IPS DF 4.7 (cell line): ENCODE results near the gene PIK3CB.
"Not testable (repeated sequence)": the region's sequence is repeated elsewhere in the genome, so short reads cannot be mapped to it uniquely, and the experiment has no call there.

Experiments
- DNase-seq: peaks from one replicate; pipeline ENCODE4 v3.0.0-alpha.2; 2013; ENCODE audit warnings: low spot score; ENCODE audit errors: extremely low read depth

PIK3CB gene

DNA sequence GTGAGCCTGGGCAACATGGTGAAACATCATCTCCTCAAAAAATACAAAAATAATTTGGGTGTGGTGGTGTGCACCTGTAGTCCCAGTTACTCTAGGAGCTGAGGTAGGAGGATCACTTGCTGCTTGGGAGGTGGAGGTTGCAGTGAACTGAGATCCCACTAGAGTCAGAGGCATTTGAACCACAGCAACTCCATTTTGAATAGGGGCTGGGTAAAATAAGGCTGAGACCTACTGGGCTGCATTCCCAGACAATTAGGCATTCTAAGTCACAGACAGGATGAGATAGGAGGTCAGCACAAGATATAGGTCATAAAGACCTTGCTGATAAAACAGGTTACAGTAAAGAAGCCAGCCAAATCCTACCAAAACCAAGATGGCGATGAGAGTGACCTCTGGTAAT lies 12.1 kb upstream of the PIK3CB start:
- not testable (repeated sequence) for DNase-seq

DNA sequence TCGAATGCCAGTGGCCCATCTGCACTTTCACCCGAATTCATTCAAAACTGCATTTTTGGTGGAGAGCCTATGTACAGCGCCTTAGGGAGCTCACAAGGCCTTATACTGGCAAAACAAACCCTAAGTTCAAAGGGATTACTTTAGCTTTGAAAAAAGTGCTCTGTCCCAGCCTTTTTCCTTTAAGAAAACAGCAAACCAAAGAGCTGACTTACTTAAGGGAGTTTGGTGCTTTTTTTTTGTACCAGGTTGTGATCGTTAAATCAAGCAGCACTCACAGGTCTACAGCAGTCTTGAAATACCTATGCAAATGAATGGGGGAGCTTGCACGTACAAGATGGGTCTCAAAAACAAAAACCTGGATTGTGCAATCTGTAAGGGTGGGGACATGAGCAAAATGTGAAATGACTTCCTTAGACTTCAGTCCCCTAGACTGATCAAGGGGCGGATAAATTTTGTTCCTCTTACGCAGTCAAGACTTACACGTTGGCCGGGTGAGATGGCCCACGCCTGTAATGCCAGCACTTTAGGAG lies 11.6 kb upstream of the PIK3CB start:
- DNase-seq: no peak

GRCh38 chr3:138845771-138846173 lies 11.0 kb upstream of the PIK3CB start:
- no peak for DNase-seq

DNA sequence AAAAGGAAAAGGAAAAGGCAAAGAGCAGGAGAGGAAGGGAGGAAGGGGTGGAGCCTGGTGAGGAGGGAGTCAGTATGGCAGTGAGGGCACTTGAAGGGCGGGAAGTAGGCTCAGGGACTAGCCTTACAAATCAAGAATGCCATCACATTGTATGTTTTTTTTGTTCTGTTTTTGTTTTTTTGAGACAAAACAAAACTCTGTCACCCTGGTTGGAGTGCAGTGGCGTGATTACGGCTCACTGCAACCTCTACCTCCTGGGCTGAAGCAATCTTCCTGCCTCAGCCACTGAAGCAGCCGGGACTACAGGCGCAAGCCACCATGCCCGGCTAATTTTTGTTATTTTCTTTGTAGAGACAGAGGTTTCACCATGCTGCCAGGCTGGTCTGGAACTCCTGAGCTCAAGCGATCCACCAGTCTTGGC lies 10.5 kb upstream of the PIK3CB start:
- no peak for DNase-seq

DNA sequence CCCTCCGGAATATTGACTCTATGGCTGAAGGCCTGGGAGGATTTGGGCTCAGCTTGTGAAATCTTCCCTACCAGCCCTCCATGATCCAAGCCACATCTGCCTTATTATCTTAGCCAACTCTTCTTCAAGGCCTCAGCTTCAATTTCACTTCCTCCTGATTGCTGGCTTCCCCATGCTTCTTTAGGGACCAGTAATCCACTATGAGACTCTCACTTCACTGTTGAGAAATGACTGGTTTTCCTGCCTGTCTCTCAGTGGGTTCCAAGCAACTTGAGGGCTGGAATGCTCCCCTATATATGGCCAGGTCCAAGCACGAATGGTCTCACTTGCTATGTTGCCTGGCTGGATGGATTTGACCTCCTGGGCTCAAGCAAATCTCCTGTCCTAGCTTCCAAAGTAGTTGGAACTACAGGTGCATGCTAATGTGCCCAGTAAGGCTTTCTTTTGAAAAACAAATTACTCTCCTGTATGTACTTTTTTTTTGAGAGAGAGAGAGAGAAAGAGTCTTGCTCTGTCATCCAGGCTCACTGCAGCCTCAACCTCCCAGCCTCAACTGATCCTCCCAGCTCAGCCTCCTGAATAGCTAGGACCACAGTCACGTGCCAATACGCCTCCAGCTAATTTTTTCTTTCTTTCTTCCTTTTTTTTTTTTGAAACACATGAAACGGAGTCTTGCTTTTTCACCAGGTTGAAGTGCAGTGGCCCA lies 7.9 kb upstream of the PIK3CB start:
- no peak for DNase-seq

DNA sequence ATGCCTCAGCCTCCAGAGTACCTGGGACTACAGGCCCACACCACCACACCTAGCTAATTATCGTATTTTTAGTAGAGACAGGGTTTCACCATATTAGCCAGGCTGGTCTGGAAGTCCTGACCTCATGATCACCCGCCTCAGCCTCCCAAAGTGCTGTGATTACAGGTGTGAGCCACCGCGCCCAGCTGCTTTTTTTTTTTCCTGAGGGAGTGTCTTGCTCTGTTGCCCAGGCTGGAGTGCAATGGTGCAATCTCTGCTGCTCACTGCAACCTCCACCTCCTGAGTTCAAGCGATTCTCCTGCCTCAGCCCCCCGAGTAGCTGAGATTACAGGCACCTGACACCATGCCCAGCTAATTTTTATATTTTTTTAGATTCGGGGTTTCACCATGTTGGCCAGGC lies 3.7 kb upstream of the PIK3CB start:
- not testable (repeated sequence) for DNase-seq

DNA sequence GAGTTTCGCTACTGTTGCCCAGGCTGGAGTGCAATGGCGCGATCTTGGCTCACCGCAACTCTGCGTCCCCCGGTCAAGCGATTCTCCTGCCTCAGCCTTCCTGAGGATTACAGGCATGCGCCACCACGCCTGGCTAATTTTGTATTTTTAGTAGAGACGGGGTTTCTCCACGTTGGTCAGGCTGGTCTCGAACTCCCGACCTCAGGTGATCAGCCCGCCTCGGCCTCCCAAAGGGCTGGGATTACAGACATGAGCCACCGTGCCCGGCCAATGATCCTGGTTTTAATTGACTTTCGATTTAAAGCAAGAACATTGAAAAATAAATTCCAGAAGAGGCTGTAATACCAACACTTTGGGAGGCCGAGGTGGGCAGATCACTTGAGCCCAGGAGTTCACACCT lies 1.1 kb upstream of the PIK3CB start:
- DNase-seq: not testable (repeated sequence)

DNA sequence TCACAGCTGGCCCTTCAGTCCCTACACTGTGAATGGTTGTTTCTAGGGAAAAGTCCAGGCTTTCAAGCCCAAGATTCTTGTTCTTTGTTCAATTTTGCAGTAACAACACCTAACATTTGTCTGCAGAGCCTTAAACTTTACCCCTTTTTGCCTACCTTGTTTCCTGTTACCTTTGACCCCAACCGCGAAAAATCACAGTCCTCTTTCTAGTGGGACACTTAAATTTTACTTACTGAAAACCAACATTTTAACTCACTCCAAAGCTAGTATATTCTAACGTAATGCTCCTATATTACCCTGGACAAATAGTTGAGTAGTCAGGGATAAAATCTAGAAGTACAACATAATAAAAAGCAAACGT lies 649 bp upstream of the PIK3CB start:
- DNase-seq: no peak

GRCh38 chr3:138833899-138834595 lies 681 bp downstream of the PIK3CB start:
- DNase-seq: no peak

- not testable (repeated sequence) for DNase-seq
Measured at GRCh38 chr3:138832473-138833057, 2.2 kb downstream of the PIK3CB start.

DNA sequence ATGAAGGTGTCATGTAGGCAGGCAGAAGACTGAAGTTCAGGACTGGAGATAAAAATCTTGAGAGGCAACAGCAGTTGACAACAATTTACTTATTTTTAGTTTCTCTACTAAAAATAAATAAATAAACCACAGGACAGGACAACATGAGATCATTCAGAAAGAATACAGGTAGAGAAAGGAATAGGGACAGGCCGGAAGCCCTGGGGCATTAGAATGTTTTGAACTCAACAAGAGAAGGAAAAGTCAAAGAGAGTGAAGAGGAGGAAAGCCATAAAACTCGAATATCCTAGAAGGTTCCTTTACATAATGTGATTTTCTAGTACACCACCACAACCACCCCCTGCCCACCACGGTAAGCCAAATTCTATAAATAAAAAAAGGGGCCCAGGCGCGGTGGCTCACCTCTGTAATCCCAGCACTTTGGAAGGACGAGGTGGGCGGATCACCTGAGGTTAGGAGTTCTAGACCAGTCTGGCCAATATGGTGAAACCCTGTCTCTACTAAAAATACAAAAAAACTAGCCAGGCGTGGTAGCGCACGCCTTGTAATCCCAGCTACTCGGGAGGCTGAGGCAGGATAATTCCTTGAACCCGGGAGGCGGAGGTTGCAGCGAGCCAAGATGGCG lies 4.7 kb downstream of the PIK3CB start:
- no peak for DNase-seq

- no peak for DNase-seq
Measured at GRCh38 chr3:138829097-138829496, 5.6 kb downstream of the PIK3CB start.

DNA sequence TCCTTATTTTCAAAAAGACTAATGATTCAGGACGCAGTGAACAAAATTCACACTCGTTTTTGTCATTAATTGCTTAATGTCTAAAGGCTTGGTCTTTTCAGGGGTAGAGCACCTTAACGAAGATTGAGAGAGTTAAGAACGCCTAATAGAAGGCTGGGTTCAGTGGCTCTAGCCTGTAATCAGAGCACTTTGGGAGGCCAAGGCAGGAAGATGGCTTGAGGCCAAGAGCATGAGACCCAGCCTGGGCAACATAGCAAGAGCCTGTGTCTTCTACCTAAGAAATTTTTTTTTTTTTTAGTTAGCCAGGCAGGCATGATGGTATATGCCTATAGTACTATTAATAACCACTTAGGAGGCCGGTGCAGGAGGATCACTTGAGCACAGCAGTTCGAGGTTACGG lies 7.5 kb downstream of the PIK3CB start:
- DNase-seq: no peak

- no peak for DNase-seq
Measured at GRCh38 chr3:138825336-138825735, 9.4 kb downstream of the PIK3CB start.

GRCh38 chr3:138824114-138824506 lies 10.6 kb downstream of the PIK3CB start:
- DNase-seq: no peak

DNA sequence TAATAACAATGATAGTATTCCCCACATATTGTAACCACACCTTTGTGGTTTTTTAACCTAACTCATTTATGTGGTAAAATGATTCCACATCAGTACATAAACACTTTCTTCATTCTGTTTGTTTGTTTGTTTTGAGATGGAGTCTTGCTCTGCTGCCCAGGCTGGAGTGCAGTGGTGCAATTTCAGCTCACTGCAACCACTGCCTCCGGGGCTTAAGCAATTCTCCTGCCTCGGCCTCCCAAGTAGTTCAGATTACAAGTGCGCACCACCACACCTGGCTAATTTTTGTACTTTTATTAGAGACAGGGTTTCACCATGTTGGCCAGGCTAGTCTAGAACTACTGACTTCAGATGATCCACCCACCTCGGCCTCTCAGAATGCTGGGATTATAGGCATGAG lies 14.3 kb downstream of the PIK3CB start:
- DNase-seq: not testable (repeated sequence)

DNA sequence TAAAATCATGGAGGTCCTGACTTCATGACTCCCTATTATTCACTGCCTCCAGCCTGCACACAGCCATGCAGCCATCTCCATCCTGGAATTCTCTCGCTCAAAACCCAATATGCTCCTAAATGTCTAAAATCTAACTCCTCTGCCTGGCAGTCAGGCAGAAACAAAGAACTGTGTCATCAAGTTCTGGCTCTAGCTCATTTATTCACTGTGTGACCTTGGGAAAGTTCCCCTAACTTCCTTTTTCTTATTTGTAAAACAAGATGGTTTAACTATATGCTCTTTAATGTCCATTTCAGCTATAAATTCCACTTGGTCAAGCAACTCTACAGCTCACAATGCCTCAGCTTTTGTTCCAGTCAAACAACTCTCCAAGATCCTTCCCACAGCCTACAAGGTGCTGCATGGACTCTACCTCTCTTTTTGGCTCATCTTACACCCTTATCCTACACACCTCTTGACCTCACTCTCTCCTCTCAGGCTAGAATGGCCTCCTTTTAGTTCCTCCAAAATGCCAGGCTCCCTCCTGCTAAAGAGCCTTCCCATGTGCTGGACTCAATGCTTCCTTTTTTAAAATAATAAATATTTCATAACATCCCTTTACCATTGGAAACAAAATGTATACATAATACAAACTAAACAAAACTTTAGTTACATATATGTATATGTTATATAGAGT lies 16.4 kb downstream of the PIK3CB start:
- no peak for DNase-seq

GRCh38 chr3:138817695-138818094 lies 17.0 kb downstream of the PIK3CB start:
- no peak for DNase-seq

DNA sequence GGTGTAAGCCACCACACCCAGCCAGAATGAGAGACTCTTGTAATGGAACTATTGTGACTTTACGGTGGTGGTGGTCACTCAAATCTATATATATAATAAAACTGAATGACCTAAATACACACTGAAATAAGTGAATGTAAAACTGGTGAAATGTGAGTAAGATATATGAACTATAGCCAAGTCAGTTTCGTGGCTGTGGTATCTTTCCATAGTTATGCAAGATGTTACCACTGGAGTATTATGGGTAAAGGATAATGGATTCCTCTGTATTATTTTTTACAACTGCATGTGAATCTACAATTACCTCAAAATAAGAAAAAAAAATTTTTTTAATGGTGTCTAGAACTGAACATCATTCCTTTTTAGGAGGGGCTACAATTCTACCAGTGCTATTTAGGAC lies 21.9 kb downstream of the PIK3CB start:
- DNase-seq: no peak

- no peak for DNase-seq
Measured at GRCh38 chr3:138809500-138810256, 25.1 kb downstream of the PIK3CB start.
